Measurements from ENCODE around the gene SHC3. TPM values are rescaled to one million over a fixed set of nuclear protein-coding genes. Genes with fewer than 3 reads are reported as not detected.

Gene SHC3
- total and polyA plus RNA-seq, 2 of the 4 experiments (the other 2 are of a cell fraction), result 4.5 to 13.3 TPM

DNA sequence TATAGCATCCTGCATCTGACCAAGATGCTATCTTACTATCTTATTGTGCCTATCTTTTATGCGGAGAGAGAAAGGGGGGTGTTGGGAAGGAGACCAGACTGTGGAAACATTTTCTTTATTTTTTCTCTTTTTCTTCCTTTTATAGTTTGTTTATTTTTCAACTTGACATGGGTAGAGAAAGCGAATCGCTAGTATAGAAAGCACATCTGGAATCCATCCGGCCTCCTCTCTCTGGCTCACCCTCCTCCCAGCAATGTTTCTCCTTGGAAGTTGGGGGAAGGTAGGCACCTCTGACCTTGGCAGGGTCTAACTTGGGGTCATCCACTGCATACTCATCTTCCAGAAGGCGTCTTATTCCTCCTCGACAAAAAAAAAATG is 183.4 kb downstream of the SHC3 start:
- dilution Hi-C loops (cut with HindIII; ENCODE audit: low sequenced_read_pairs, unreplicated experiment), result loop anchor here (25.0 kb wide), 1 partner anchor 358 kb away; no protein-coding TSS in a partner anchor
- TF ChIP-seq MAFK (IDR thresholded peaks at IDR 0.05; ENCODE audit: low read depth, low read length) (no peak), BHLHE40 (IDR thresholded peaks at IDR 0.05; ENCODE audit: low read depth, low read length) (no peak), RFX5 (IDR thresholded peaks at IDR 0.05; ENCODE audit: low read depth, low read length) (no peak)
- TF ChIP-seq, protein P1, sequence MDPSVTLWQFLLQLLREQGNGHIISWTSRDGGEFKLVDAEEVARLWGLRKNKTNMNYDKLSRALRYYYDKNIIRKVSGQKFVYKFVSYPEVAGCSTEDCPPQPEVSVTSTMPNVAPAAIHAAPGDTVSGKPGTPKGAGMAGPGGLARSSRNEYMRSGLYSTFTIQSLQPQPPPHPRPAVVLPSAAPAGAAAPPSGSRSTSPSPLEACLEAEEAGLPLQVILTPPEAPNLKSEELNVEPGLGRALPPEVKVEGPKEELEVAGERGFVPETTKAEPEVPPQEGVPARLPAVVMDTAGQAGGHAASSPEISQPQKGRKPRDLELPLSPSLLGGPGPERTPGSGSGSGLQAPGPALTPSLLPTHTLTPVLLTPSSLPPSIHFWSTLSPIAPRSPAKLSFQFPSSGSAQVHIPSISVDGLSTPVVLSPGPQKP (IDR thresholded peaks at IDR 0.05; ENCODE audit: borderline replicate concordance, low read depth, low read length), result no peak

More for the DNA sequence above, 183.4 kb downstream of the SHC3 start:
- no TSS peak for BruUV-seq (replicated peaks)
- Histone ChIP-seq H3K23ac (ENCODE audit: low read depth, low read length) (peak overlapping the region; percentile 27; the same call in 1 of the 2 replicates), H2AK9ac (replicated peaks; ENCODE audit: low read depth, low read length, poor library complexity) (no peak overlapping the region), H4K20me1 (ENCODE audit: insufficient read depth, low read length) (peaks cover 4% of the 10 kb centered on the region; the same call in 1 of the 2 replicates), H2BK20ac (ENCODE audit: low read depth, low read length) (no peak overlapping the region), H3K56ac (ENCODE audit: extremely low read depth, insufficient read depth, low read length) (no peak overlapping the region), H4K91ac (ENCODE audit: insufficient read depth, low read depth, low read length) (no peak overlapping the region), H3K4me2 (ENCODE audit: low read depth, low read length) (peak overlapping the region; percentile 54; the same call in 1 of the 2 replicates), H2AK5ac (ENCODE audit: low read depth, low read length) (no peak overlapping the region), H3K9me3 (ENCODE audit: control insufficient read depth, insufficient read depth, low read length) (no peaks in the 10 kb centered on the region), H3K18ac (ENCODE audit: low read depth, low read length) (peak overlapping the region; percentile 34; the same call in 1 of the 2 replicates), H3K79me1 (ENCODE audit: low read depth in 1 of 2, low read length in 2 of 2) (peaks cover 32 to 58% of the 10 kb centered on the region in 2 experiments), H3K4me3 (ENCODE audit: insufficient read depth, low read depth, low read length) (no peak overlapping the region), H2BK120ac (ENCODE audit: low read depth, low read length) (no peak overlapping the region), H3K9ac (ENCODE audit: low read depth, low read length) (no peak overlapping the region), H3K4me1 (ENCODE audit: control insufficient read depth, insufficient read depth, low read length) (peaks cover 20% of the 10 kb centered on the region), H3K36me3 (ENCODE audit: control insufficient read depth, insufficient read depth, low read length) (peaks cover 32% of the 10 kb centered on the region), H2AFZ (replicated peaks; ENCODE audit: low read length, poor library complexity) (no peak overlapping the region), H4K5ac (ENCODE audit: low read depth, low read length) (no peak overlapping the region), H2BK15ac (ENCODE audit: low read depth, low read length) (no peak overlapping the region), H3K4ac (ENCODE audit: low read depth, low read length) (no peak overlapping the region), H3K14ac (replicated peaks; ENCODE audit: low read depth, low read length) (0 out of 2 replicates have a peak overlapping the region, but pooled peaks have one; percentile 18), H2BK5ac (ENCODE audit: low read depth, low read length, poor library complexity, severe bottlenecking) (no peak overlapping the region), H4K8ac (ENCODE audit: low read depth in 2 of 2, low read length in 2 of 2) (no peak overlapping the region), H3K27me3 (ENCODE audit: control insufficient read depth, insufficient read depth, low read length) (no peaks in the 10 kb centered on the region), H3K9me1 (ENCODE audit: insufficient read depth, low read length) (peaks cover 20% of the 10 kb centered on the region), H3K27ac (ENCODE audit: insufficient read depth, low read length) (peak overlapping the region; percentile 16; the same call in 1 of the 2 replicates)
- WGBS, 2 experiments (ENCODE audit: extremely low coverage in 2 of 2, insufficient read length in 1 of 2), result no CpG with 5 or more reads among the region's 6 CpGs
- DNase-seq, result no peak
- no peak for ATAC-seq (ENCODE audit: low read depth)
- in situ Hi-C loops (cut with MboI; ENCODE audit: low sequenced_read_pairs), result loop anchor here (10.0 kb wide), 1 partner anchor 220 kb away; no protein-coding TSS in a partner anchor
- ChIA-PET CTCF (interaction anchor here (0.6 kb wide), 1 partner anchor 421 kb away, joined by 7 read pairs; no protein-coding TSS in a partner anchor), POLR2A (ENCODE audit: unreplicated experiment) (no interaction called here)
- intact Hi-C loops (cut with micrococcal nuclease), result loop anchor here (2.0 kb wide), 1 partner anchor 272 kb away; no protein-coding TSS in a partner anchor
